Stimulated activated naive B cell treated with anti-CD40 and anti-IgM and Interleukin-4, amounts not matched to agents 10 μg/mL and 1 μg/mL and 100 μg/mL, for 72 hours (primary cell): ENCODE results near the gene ZFP36.

ENCODE experiments used
- ATAC-seq, 2 donors: fragments of 150-1000 bp; cut with Tn5 transposase; replicated peaks; 2 replicates each; pipeline ENCODE4 v1.10.0; 2021; ENCODE audit warnings: moderate library complexity in 1 of 2
- DNase-seq: peaks from one replicate; pipeline ENCODE4 v3.0.0; 2021
- H3K27ac Mint-ChIP-seq: one replicate; pipeline ENCODE4 v1.8.0; 2022; ENCODE audit warnings: mild to moderate bottlenecking, mixed read lengths
- H3K27me3 Mint-ChIP-seq, 2 donors: one replicate each; pipeline ENCODE4 v1.8.0; 2022; ENCODE audit warnings: mixed read lengths in 2 of 2
- H3K36me3 Mint-ChIP-seq, 2 donors: one replicate each; pipeline ENCODE4 v1.8.0; 2022; ENCODE audit warnings: mixed read lengths in 2 of 2, mild to moderate bottlenecking in 1 of 2
- H3K4me1 Mint-ChIP-seq, 2 donors: one replicate each; pipeline ENCODE4 v1.8.0; 2022; ENCODE audit warnings: mixed read lengths in 2 of 2, mild to moderate bottlenecking in 1 of 2
- H3K4me3 Mint-ChIP-seq, 2 donors: one replicate each; pipeline ENCODE4 v1.8.0; 2022; ENCODE audit warnings: mild to moderate bottlenecking in 2 of 2, mixed read lengths in 2 of 2, moderate library complexity in 1 of 2
- H3K9me3 Mint-ChIP-seq, 2 donors: one replicate each; pipeline ENCODE4 v1.8.0; 2022; ENCODE audit warnings: mixed read lengths in 2 of 2, mild to moderate bottlenecking in 1 of 2

ZFP36 gene

GRCh38 chr19:39415111-39416046, 8.7 kb downstream of the ZFP36 start:
- H3K27me3 Mint-ChIP-seq, result peaks cover 0 to 4% of the 10 kb centered on the region in 2 donors
- no peak for DNase-seq
- ATAC-seq, result no peak
- H3K4me3 Mint-ChIP-seq, result peak overlapping the region in 1 of 2 donors; percentile 10
- no peak overlapping the region for H3K27ac Mint-ChIP-seq
- H3K4me1 Mint-ChIP-seq, result peaks cover 39 to 53% of the 10 kb centered on the region in 2 donors
- no peaks in the 10 kb centered on the region for H3K9me3 Mint-ChIP-seq
- peaks cover 21 to 49% of the 10 kb centered on the region in 2 donors for H3K36me3 Mint-ChIP-seq

GRCh38 chr19:39416152-39417120, 9.8 kb downstream of the ZFP36 start:
- ATAC-seq (no peak), DNase-seq (no peak)
- H3K4me1 Mint-ChIP-seq, result peaks cover 29 to 42% of the 10 kb centered on the region in 2 donors
- peaks cover 18 to 44% of the 10 kb centered on the region in 2 donors for H3K36me3 Mint-ChIP-seq
- peaks cover 0 to 4% of the 10 kb centered on the region in 2 donors for H3K27me3 Mint-ChIP-seq
- no peaks in the 10 kb centered on the region for H3K9me3 Mint-ChIP-seq
- H3K4me3 Mint-ChIP-seq, result no peak overlapping the region
- peak overlapping the region; percentile 14 for H3K27ac Mint-ChIP-seq

- H3K9me3 Mint-ChIP-seq, result no peaks in the 10 kb centered on the region
- H3K4me3 Mint-ChIP-seq, result peak overlapping the region in 1 of 2 donors; percentile 6
- H3K4me1 Mint-ChIP-seq, result peaks cover 22 to 32% of the 10 kb centered on the region in 2 donors
- H3K36me3 Mint-ChIP-seq, result peaks cover 23 to 46% of the 10 kb centered on the region in 2 donors
- DNase-seq, result no peak
- no peak for ATAC-seq
- H3K27me3 Mint-ChIP-seq, result no peaks in the 10 kb centered on the region
- H3K27ac Mint-ChIP-seq, result peak overlapping the region; percentile 0
Measured at GRCh38 chr19:39417463-39418181, 11.0 kb downstream of the ZFP36 start.

- H3K9me3 Mint-ChIP-seq, result no peaks in the 10 kb centered on the region
Measured at GRCh38 chr19:39419003-39419402, 12.4 kb downstream of the ZFP36 start.

GRCh38 chr19:39420769-39421168, 14.1 kb downstream of the ZFP36 start:
- Mint-ChIP-seq H3K9me3 (no peaks in the 10 kb centered on the region), H3K4me1 (peaks cover 6 to 12% of the 10 kb centered on the region in 2 donors), H3K27me3 (no peaks in the 10 kb centered on the region), H3K4me3 (no peak overlapping the region), H3K27ac (no peak overlapping the region), H3K36me3 (peaks cover 30 to 44% of the 10 kb centered on the region in 2 donors)
- ATAC-seq (no peak), DNase-seq (no peak)

More at GRCh38 chr19:39419003-39419402, 12.4 kb downstream of the ZFP36 start:
- Mint-ChIP-seq H3K27ac (no peak overlapping the region), H3K4me1 (peaks cover 18 to 26% of the 10 kb centered on the region in 2 donors), H3K36me3 (peaks cover 27 to 48% of the 10 kb centered on the region in 2 donors), H3K27me3 (no peaks in the 10 kb centered on the region), H3K4me3 (no peak overlapping the region)
- ATAC-seq (no peak), DNase-seq (no peak)

GRCh38 chr19:39422020-39422419, 15.4 kb downstream of the ZFP36 start:
- H3K4me1 Mint-ChIP-seq, result peaks cover 3 to 12% of the 10 kb centered on the region in 2 donors
- DNase-seq (no peak), ATAC-seq (no peak)
- H3K9me3 Mint-ChIP-seq, result no peaks in the 10 kb centered on the region
- H3K27me3 Mint-ChIP-seq, result no peaks in the 10 kb centered on the region
- H3K4me3 Mint-ChIP-seq, result no peak overlapping the region
- H3K36me3 Mint-ChIP-seq, result peaks cover 35 to 49% of the 10 kb centered on the region in 2 donors
- H3K27ac Mint-ChIP-seq, result no peak overlapping the region

- no peak for ATAC-seq
- peaks cover 35 to 39% of the 10 kb centered on the region in 2 donors for H3K36me3 Mint-ChIP-seq
Measured at GRCh38 chr19:39423258-39424086, 16.8 kb downstream of the ZFP36 start.

GRCh38 chr19:39424934-39425333, 18.3 kb downstream of the ZFP36 start:
- H3K4me3 Mint-ChIP-seq, result no peak overlapping the region
- no peaks in the 10 kb centered on the region for H3K27me3 Mint-ChIP-seq
- no peaks in the 10 kb centered on the region for H3K9me3 Mint-ChIP-seq
- no peak overlapping the region for H3K27ac Mint-ChIP-seq
- no peak for DNase-seq
- H3K36me3 Mint-ChIP-seq, result peaks cover 30 to 31% of the 10 kb centered on the region in 2 donors
- ATAC-seq, result no peak
- H3K4me1 Mint-ChIP-seq, result no peaks in the 10 kb centered on the region

More at GRCh38 chr19:39423258-39424086, 16.8 kb downstream of the ZFP36 start:
- Mint-ChIP-seq H3K27me3 (no peaks in the 10 kb centered on the region), H3K4me1 (no peaks in the 10 kb centered on the region), H3K27ac (no peak overlapping the region), H3K4me3 (no peak overlapping the region), H3K9me3 (no peaks in the 10 kb centered on the region)
- no peak for DNase-seq

GRCh38 chr19:39425744-39426143, 19.1 kb downstream of the ZFP36 start:
- DNase-seq (no peak), ATAC-seq (no peak)
- Mint-ChIP-seq H3K27me3 (no peaks in the 10 kb centered on the region), H3K27ac (peak overlapping the region; percentile 6), H3K4me1 (no peaks in the 10 kb centered on the region), H3K9me3 (no peaks in the 10 kb centered on the region), H3K4me3 (no peak overlapping the region), H3K36me3 (peaks cover 30 to 35% of the 10 kb centered on the region in 2 donors)

GRCh38 chr19:39426170-39426569, 19.5 kb downstream of the ZFP36 start:
- Mint-ChIP-seq H3K9me3 (no peaks in the 10 kb centered on the region), H3K27me3 (no peaks in the 10 kb centered on the region), H3K4me3 (no peak overlapping the region), H3K4me1 (peaks cover 4% of the 10 kb centered on the region in 2 donors), H3K27ac (no peak overlapping the region), H3K36me3 (peaks cover 29 to 40% of the 10 kb centered on the region in 2 donors)
- no peak for ATAC-seq
- DNase-seq, result no peak

- Mint-ChIP-seq H3K27me3 (no peaks in the 10 kb centered on the region), H3K9me3 (no peaks in the 10 kb centered on the region), H3K4me1 (peaks cover 5 to 11% of the 10 kb centered on the region in 2 donors), H3K4me3 (no peak overlapping the region), H3K27ac (no peak overlapping the region), H3K36me3 (peaks cover 25 to 39% of the 10 kb centered on the region in 2 donors)
- no peak for ATAC-seq
- no peak for DNase-seq
Measured at GRCh38 chr19:39427707-39428106, 21.1 kb downstream of the ZFP36 start.

- H3K36me3 Mint-ChIP-seq, result peaks cover 27 to 43% of the 10 kb centered on the region in 2 donors
- H3K9me3 Mint-ChIP-seq, result no peaks in the 10 kb centered on the region
- ATAC-seq (peak in 1 of 2 donors; percentile 12), DNase-seq (no peak)
- H3K4me3 Mint-ChIP-seq, result no peak overlapping the region
- H3K27me3 Mint-ChIP-seq, result no peaks in the 10 kb centered on the region
- peak overlapping the region; percentile 20 for H3K27ac Mint-ChIP-seq
- peaks cover 9 to 19% of the 10 kb centered on the region in 2 donors for H3K4me1 Mint-ChIP-seq
Measured at GRCh38 chr19:39428283-39429112, 21.9 kb downstream of the ZFP36 start.
